ENCODE results near the gene ATG4B.

ATG4B gene

GRCh38 chr2:241708879-241709278 is 71.4 kb downstream of the ATG4B start:
- H3K4me3 ChIP-seq (ENCODE audit: low read length), result no peak overlapping the region
- TF ChIP-seq CTCF (conservative IDR thresholded peaks at IDR 0.05; ENCODE audit: low read depth, low read length), result no peak
- DNase-seq (ENCODE audit: low read depth), result no peak

- no peak for TF ChIP-seq CTCF (conservative IDR thresholded peaks at IDR 0.05; ENCODE audit: low read depth, low read length)
- no peak overlapping the region for H3K4me3 ChIP-seq (ENCODE audit: low read length)
- DNase-seq (ENCODE audit: low read depth), result no peak
These were observed 81.6 kb downstream of the ATG4B start for GRCh38 chr2:241719093-241719492.

- DNase-seq (ENCODE audit: low read depth), result no peak
- no peak overlapping the region for H3K4me3 ChIP-seq (ENCODE audit: low read length)
- no peak for TF ChIP-seq CTCF (conservative IDR thresholded peaks at IDR 0.05; ENCODE audit: low read depth, low read length)
These were observed 82.6 kb downstream of the ATG4B start for GRCh38 chr2:241720099-241720498.

- H3K4me3 ChIP-seq (ENCODE audit: low read length), result no peak overlapping the region
- TF ChIP-seq CTCF (conservative IDR thresholded peaks at IDR 0.05; ENCODE audit: low read depth, low read length), result no peak
- no peak for DNase-seq (ENCODE audit: low read depth)
These were observed 83.1 kb downstream of the ATG4B start for GRCh38 chr2:241720560-241720959.

GRCh38 chr2:241721852-241722251 is 84.4 kb downstream of the ATG4B start:
- DNase-seq (ENCODE audit: low read depth), result no peak
- no peak overlapping the region for H3K4me3 ChIP-seq (ENCODE audit: low read length)
- TF ChIP-seq CTCF (conservative IDR thresholded peaks at IDR 0.05; ENCODE audit: low read depth, low read length), result no peak

GRCh38 chr2:241722896-241723454 is 85.5 kb downstream of the ATG4B start:
- TF ChIP-seq CTCF (conservative IDR thresholded peaks at IDR 0.05; ENCODE audit: low read depth, low read length), result no peak
- no peak overlapping the region for H3K4me3 ChIP-seq (ENCODE audit: low read length)
- DNase-seq (ENCODE audit: low read depth), result no peak

Measured in retinal pigment epithelial cell (primary cell).